GM18868 (cell line): ENCODE data around the gene UNC5C.
"Not testable (repeated sequence)": the region's sequence is repeated elsewhere in the genome, so short reads cannot be mapped to it uniquely, and the experiment has no call there.

ENCODE experiments used
- ATAC-seq: cut with Tn5 transposase; IDR thresholded peaks from one replicate; pipeline ENCODE4 v1.9.1; 2021; ENCODE audit warnings: mild to moderate bottlenecking, moderate library complexity; ENCODE audit not compliant: unreplicated experiment

The UNC5C gene

DNA sequence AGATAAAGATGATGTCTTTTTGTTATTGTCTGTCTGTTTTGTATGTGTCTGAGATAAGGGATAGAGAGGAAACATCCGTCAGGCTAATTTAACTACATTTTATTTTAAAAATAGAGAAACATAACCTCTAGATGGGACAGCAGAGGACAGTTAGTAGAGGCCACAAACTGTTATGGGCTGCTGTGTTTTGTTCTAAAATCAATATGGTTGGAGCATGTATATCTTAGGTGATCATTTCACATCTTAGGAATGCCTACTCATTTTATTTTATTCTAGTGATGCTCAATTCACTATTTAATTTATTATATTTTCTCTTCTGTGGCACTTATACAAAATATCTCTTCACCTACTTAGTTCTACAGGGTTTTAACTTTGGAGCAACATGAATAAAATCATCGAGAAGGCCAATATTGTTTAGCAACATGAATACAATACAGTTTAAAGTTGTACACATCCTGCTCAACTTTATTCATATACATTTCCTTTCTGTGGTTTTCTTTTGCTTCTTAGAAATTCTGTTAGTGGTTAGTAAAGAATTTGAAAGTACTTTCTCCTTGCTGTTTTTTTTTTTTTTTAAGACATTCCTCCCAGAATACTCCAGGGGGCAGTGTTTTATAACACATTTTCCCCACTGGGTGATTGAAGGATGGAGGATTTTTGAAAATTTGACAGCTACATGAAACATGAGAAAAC is 392.9 kb downstream of the UNC5C start:
- peak; percentile 73 for ATAC-seq

DNA sequence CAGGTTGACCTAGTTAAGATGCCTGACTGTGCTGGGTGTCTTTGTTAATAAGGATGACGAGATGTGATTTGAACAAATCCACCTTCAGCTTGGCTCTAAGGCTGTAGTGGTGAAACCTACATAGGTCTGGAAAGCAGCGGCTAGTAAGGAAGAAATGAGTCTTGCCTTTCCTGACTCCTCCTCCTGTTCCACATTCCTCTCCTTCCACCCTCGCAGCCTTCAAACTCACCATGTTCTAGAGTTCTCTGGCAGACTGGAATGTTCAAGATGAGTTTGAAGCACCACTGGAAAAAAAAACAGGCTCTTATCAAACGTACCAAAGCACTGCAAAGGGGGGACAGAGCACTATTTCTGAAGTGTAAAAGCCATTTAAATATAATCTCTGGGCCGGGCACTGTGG is 395.6 kb downstream of the UNC5C start:
- no peak for ATAC-seq

DNA sequence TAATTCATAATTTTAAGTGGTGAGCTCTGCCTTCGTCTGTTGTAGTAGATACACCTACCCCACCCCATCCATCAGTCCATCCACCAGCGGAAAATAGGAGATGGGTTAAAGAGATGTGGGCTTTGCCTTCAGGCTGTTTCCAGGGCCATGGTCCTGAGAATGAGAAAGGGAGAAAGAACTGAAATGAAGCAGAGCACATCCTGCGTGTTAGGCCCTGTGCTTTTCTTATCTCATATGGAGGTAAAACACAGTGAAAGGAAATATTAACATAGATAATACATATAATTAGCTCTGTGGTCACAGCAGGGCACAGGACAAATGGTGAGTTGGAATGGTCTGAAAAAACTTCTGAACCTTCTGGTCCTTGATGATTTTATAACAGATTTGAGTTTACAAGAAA is 397.5 kb downstream of the UNC5C start:
- no peak for ATAC-seq

DNA sequence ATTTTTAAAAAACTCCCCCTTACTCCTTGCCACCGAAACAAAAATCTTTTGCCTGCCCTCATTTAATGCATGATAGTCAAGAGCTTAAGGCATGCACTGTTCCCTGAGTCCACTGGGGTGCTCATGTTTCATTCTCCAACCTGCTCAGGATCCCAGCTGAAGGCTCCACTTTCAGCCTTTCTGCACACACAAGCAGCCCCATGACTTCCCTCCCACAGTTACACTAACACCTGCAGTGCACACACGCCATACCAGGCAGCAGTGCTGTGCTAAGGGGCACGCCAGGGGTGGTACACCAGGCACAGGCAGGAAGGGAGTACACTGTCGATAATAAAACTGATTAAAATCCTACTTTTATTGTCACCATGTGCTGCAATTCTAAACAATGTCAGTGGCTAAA is 405.8 kb downstream of the UNC5C start:
- no peak for ATAC-seq

DNA sequence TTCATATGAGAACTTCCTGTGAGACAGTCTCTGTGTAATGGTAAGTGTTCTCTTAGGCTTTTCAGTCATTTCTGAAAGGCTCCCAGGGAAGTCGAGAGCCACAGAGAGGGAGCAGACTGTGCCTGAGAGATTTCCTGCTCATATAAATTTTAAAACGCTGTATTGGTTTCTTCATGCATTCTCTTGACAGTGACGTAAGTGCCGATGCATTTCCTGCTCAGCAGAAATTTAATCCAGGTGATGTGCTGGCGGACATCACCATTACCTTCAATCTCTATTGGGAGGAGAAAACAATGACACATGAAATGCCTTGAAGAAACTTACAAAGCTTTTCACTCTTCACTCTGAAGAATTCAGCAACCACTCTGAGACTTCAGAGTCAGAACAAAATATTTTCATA is 407.4 kb downstream of the UNC5C start:
- ATAC-seq = no peak

DNA sequence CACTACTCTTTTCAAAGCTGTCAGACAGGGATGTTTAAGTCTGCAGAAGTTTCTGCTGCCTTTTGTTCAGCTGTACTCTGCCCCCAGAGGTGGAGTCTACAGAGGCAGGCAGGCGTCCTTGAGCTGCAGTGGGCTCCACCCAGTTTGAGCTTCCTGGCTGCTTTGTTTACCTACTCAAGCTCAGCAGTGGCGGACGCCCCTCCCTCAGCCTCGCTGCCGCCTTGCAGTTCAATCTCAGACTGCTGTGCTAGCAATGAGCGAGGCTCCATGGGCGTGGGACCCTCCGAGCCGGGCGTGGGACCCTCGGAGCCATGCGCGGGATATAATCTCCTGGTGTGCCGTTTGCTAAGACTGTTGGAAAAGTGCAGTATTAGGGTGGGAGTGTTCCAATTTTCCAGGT is 409.3 kb downstream of the UNC5C start:
- ATAC-seq = not testable (repeated sequence)

DNA sequence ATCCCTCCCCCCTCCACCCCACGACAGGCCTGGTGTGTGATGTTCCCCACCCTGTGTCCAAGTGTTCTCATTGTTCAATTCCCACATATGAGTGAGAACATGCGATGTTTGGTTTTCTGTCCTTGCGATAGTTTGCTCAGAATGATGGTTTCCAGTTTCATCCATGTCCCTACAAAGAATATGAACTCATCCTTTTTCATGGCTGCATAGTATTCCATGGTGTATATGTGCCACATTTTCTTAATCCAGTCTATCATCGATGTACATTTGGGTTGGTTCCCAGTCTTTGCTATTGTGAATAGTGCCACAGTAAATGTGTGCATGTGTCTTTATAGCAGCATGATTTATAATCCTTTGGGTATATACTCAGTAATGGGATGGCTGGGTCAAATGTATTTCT is 414.8 kb downstream of the UNC5C start:
- not testable (repeated sequence) for ATAC-seq

DNA sequence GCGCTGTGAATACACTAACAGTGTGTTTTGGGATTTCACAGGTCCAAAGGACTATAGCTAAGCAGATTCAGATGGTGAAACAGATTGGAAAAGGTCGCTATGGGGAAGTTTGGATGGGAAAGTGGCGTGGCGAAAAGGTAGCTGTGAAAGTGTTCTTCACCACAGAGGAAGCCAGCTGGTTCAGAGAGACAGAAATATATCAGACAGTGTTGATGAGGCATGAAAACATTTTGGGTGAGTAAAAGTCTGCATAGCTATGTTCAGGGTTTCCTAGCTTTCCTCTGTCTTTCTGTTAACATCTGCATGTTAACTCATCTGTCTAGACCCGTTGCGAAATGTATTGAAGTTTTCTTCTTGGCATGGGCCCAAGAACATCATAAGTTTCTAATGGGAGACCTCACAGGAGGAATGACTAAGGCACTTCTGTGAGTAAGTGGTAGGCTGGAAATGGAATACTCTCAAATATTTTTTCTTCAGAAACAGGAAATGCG is 418.9 kb downstream of the UNC5C start:
- peak; percentile 39 for ATAC-seq

DNA sequence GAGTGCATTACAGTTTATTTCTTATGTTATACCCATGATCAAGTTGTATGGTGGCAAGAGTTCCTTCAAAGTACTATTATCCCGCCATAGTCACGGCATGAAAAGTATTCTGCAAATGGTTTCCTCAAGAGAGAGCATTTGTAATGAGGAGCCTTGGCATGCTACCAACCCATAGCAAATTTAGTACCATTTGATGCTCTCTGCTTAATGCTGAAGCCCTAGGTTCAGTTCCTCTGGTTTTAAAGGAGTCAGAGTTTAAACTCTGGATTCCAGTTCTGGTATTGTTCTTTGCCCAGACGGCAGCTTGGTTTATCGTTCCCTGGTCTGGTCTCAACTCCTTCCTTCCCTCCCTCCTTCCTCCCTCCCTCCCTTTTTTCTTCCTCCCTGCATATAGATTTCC is 419.7 kb downstream of the UNC5C start:
- no peak for ATAC-seq

DNA sequence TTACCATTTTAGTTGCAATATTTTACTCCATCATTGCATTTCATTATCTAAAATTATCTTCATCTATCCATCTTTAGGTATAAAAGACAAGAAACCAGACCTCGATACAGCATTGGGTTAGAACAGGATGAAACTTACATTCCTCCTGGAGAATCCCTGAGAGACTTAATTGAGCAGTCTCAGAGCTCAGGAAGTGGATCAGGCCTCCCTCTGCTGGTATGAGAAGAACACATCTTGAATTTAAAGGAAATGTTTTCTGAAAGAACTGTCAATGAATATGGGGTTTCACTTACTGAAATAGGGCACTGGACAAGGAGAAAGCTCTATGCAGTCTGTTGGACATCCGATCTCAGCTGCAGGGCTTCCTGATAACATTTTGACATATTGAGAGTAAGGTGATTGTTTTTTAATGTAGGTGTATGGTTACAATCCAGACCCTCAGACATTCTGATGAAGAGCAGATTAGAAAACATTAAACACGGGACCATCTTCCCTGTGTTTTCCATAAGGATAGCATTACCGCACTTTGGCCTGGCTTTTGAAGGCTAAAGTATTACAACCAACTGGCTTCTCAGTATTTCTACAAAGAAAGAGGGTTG is 423.8 kb downstream of the UNC5C start:
- ATAC-seq = peak; percentile 45

DNA sequence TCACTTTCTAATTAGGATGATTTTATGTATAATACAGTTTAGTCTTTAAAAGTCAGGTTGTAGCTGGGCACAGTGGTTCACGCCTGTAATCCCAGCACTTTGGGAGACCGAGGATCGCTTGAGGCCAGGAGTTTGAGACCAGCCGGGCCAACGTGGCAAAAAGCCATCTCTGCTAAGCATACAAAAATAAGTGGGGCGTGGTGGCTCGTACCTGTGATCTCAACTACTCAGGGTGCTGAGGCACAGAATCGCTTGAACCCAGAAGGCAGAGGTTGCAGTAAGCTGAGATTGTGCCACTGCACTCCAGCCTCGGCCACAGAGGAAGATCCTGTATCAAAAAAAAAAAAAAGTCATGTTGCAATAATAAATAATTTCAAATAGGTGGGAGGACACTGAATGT is 426.8 kb downstream of the UNC5C start:
- ATAC-seq = no peak

DNA sequence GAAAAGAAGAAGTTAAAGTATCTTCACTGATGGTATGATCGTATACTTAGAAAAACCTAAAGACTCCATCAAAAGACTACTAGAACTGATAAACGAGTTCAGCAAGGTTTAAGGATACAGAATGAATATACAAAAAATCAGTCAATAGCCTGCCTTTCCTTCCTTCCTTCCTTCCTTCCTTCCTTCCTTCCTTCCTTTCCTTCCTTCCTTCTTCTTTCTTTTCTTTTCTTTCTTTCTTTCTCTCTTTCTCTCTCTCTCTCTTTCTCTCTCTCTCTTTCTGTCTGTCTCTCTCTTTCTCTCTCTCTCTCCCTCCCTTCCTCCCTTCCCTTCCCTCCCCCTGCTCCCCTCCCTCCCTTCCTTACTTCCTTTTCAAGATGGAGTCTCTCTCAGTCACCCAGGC is 428.3 kb downstream of the UNC5C start:
- ATAC-seq = no peak

DNA sequence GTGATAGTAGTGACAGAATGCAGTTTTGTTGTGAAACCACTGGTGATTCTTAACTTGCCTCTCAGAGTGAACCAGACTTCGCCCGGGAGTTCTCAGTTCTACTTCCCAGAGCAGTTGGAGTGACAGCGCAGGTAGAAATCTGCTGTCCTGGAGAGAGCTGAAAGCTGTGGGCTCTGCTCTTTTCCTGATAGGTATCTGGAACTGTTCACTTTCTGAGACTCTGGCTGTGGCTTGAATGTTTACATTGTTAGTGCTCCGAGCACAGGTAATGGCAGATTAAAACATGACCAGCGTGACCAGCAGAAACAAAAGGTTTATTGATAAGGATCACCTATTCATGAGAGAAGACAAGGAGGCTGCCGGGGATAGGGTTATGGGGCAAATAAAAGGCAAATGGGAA is 430.3 kb downstream of the UNC5C start:
- no peak for ATAC-seq

DNA sequence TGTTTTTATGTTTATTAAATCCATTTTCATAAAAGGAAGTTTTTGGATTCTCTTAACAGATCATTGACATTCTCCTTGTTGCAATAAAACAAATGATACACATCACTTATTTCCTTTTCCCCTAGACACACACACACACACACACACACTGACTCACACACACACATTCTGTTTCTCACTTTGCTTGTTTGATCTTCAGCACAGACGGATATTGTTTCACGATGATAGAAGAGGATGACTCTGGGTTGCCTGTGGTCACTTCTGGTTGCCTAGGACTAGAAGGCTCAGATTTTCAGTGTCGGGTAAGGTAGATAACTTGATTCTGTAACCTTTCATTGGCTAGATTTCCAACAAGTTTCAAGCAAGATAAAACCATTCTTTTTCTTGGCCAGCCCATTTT is 434.3 kb downstream of the UNC5C start:
- no peak for ATAC-seq
